ENCODE results near the gene PALM. TPM values are rescaled to one million over a fixed set of nuclear protein-coding genes. Genes with fewer than 3 reads are reported as not detected.

PALM gene
- total and polyA plus RNA-seq, 2 donors, result 2.2 to 11.7 TPM

GRCh38 chr19:764301-764700, 55.6 kb downstream of the PALM start:
- H3K4me3 ChIP-seq (ENCODE audit: low read length in 2 of 2), result no peak overlapping the region
- 96% methylated on average over 12 of the region's 12 CpGs for WGBS
- no peaks in the 10 kb centered on the region for H3K36me3 ChIP-seq (ENCODE audit: control insufficient read depth in 2 of 2, insufficient read depth in 2 of 2, low read length in 1 of 2)
- H3K27ac ChIP-seq (ENCODE audit: low read depth in 1 of 2, low read length in 1 of 2), result no peak overlapping the region
- H3K9me3 ChIP-seq (ENCODE audit: control insufficient read depth in 2 of 2, insufficient read depth in 1 of 2, low read length in 1 of 2), result peaks cover 2 to 4% of the 10 kb centered on the region in 2 donors
- no peaks in the 10 kb centered on the region for H3K4me1 ChIP-seq (ENCODE audit: control insufficient read depth in 2 of 2, insufficient read depth in 2 of 2, low read length in 2 of 2)
- H3K27me3 ChIP-seq (ENCODE audit: control insufficient read depth in 2 of 2, insufficient read depth in 1 of 2, low read length in 1 of 2), result peaks cover 0 to 3% of the 10 kb centered on the region in 2 donors
- DNase-seq (ENCODE audit: low read depth in 6 of 9, low spot score in 9 of 9), result no peak

GRCh38 chr19:765179-765738, 56.5 kb downstream of the PALM start:
- H3K4me1 ChIP-seq (ENCODE audit: control insufficient read depth in 2 of 2, insufficient read depth in 2 of 2, low read length in 2 of 2), result no peaks in the 10 kb centered on the region
- peaks cover 0 to 5% of the 10 kb centered on the region in 2 donors for H3K27me3 ChIP-seq (ENCODE audit: control insufficient read depth in 2 of 2, insufficient read depth in 1 of 2, low read length in 1 of 2)
- 92% methylated on average over 7 of the region's 7 CpGs for WGBS
- DNase-seq (ENCODE audit: low read depth in 6 of 9, low spot score in 9 of 9), result no peak
- peaks cover 2 to 4% of the 10 kb centered on the region in 2 donors for H3K9me3 ChIP-seq (ENCODE audit: control insufficient read depth in 2 of 2, insufficient read depth in 1 of 2, low read length in 1 of 2)
- no peak overlapping the region for H3K27ac ChIP-seq (ENCODE audit: low read depth in 1 of 2, low read length in 1 of 2)
- H3K36me3 ChIP-seq (ENCODE audit: control insufficient read depth in 2 of 2, insufficient read depth in 2 of 2, low read length in 1 of 2), result no peaks in the 10 kb centered on the region
- H3K4me3 ChIP-seq (ENCODE audit: low read length in 2 of 2), result no peak overlapping the region

GRCh38 chr19:768424-768823, 59.7 kb downstream of the PALM start:
- Histone ChIP-seq H3K4me3 (ENCODE audit: low read length in 2 of 2) (no peak overlapping the region), H3K27me3 (ENCODE audit: control insufficient read depth in 2 of 2, insufficient read depth in 1 of 2, low read length in 1 of 2) (peaks cover 0 to 23% of the 10 kb centered on the region in 2 donors), H3K4me1 (ENCODE audit: control insufficient read depth in 2 of 2, insufficient read depth in 2 of 2, low read length in 2 of 2) (no peaks in the 10 kb centered on the region), H3K9me3 (ENCODE audit: control insufficient read depth in 2 of 2, insufficient read depth in 1 of 2, low read length in 1 of 2) (no peaks in the 10 kb centered on the region), H3K36me3 (ENCODE audit: control insufficient read depth in 2 of 2, insufficient read depth in 2 of 2, low read length in 1 of 2) (no peaks in the 10 kb centered on the region), H3K27ac (ENCODE audit: low read depth in 1 of 2, low read length in 1 of 2) (no peak overlapping the region)
- 95% methylated on average over 14 of the region's 14 CpGs for WGBS
- no peak for DNase-seq (ENCODE audit: low read depth in 6 of 9, low spot score in 9 of 9)

GRCh38 chr19:769616-770015, 60.9 kb downstream of the PALM start:
- Histone ChIP-seq H3K36me3 (ENCODE audit: control insufficient read depth in 2 of 2, insufficient read depth in 2 of 2, low read length in 1 of 2) (no peaks in the 10 kb centered on the region), H3K4me1 (ENCODE audit: control insufficient read depth in 2 of 2, insufficient read depth in 2 of 2, low read length in 2 of 2) (no peaks in the 10 kb centered on the region), H3K27ac (ENCODE audit: low read depth in 1 of 2, low read length in 1 of 2) (no peak overlapping the region), H3K4me3 (ENCODE audit: low read length in 2 of 2) (no peak overlapping the region), H3K27me3 (ENCODE audit: control insufficient read depth in 2 of 2, insufficient read depth in 1 of 2, low read length in 1 of 2) (peaks cover 0 to 23% of the 10 kb centered on the region in 2 donors), H3K9me3 (ENCODE audit: control insufficient read depth in 2 of 2, insufficient read depth in 1 of 2, low read length in 1 of 2) (no peaks in the 10 kb centered on the region)
- WGBS, result 93% methylated on average over 6 of the region's 6 CpGs
- no peak for DNase-seq (ENCODE audit: low read depth in 6 of 9, low spot score in 9 of 9)

GRCh38 chr19:771332-771785, 62.6 kb downstream of the PALM start:
- 16% methylated on average over 6 of the region's 6 CpGs for WGBS
- Histone ChIP-seq H3K27ac (ENCODE audit: low read depth in 1 of 2, low read length in 1 of 2) (no peak overlapping the region), H3K4me3 (ENCODE audit: low read length in 2 of 2) (no peak overlapping the region), H3K27me3 (ENCODE audit: control insufficient read depth in 2 of 2, insufficient read depth in 1 of 2, low read length in 1 of 2) (peaks cover 3 to 23% of the 10 kb centered on the region in 2 donors), H3K36me3 (ENCODE audit: control insufficient read depth in 2 of 2, insufficient read depth in 2 of 2, low read length in 1 of 2) (no peaks in the 10 kb centered on the region), H3K4me1 (ENCODE audit: control insufficient read depth in 2 of 2, insufficient read depth in 2 of 2, low read length in 2 of 2) (no peaks in the 10 kb centered on the region), H3K9me3 (ENCODE audit: control insufficient read depth in 2 of 2, insufficient read depth in 1 of 2, low read length in 1 of 2) (no peaks in the 10 kb centered on the region)
- no peak for DNase-seq (ENCODE audit: low read depth in 6 of 9, low spot score in 9 of 9)

GRCh38 chr19:772063-772462, 63.3 kb downstream of the PALM start:
- Histone ChIP-seq H3K27ac (ENCODE audit: low read depth in 1 of 2, low read length in 1 of 2) (no peak overlapping the region), H3K4me1 (ENCODE audit: control insufficient read depth in 2 of 2, insufficient read depth in 2 of 2, low read length in 2 of 2) (no peaks in the 10 kb centered on the region), H3K9me3 (ENCODE audit: control insufficient read depth in 2 of 2, insufficient read depth in 1 of 2, low read length in 1 of 2) (no peaks in the 10 kb centered on the region), H3K36me3 (ENCODE audit: control insufficient read depth in 2 of 2, insufficient read depth in 2 of 2, low read length in 1 of 2) (no peaks in the 10 kb centered on the region), H3K4me3 (ENCODE audit: low read length in 2 of 2) (no peak overlapping the region), H3K27me3 (ENCODE audit: control insufficient read depth in 2 of 2, insufficient read depth in 1 of 2, low read length in 1 of 2) (peaks cover 3 to 23% of the 10 kb centered on the region in 2 donors)
- WGBS, result 94% methylated on average over 5 of the region's 5 CpGs
- DNase-seq (ENCODE audit: low read depth in 6 of 9, low spot score in 9 of 9), result no peak

- no peak overlapping the region for H3K4me3 ChIP-seq (ENCODE audit: low read length in 2 of 2)
- no peak for DNase-seq (ENCODE audit: low read depth in 6 of 9, low spot score in 9 of 9)
- peaks cover 3 to 25% of the 10 kb centered on the region in 2 donors for H3K27me3 ChIP-seq (ENCODE audit: control insufficient read depth in 2 of 2, insufficient read depth in 1 of 2, low read length in 1 of 2)
- no peaks in the 10 kb centered on the region for H3K9me3 ChIP-seq (ENCODE audit: control insufficient read depth in 2 of 2, insufficient read depth in 1 of 2, low read length in 1 of 2)
- 90% methylated on average over 18 of the region's 18 CpGs for WGBS
- no peak overlapping the region for H3K27ac ChIP-seq (ENCODE audit: low read depth in 1 of 2, low read length in 1 of 2)
- H3K4me1 ChIP-seq (ENCODE audit: control insufficient read depth in 2 of 2, insufficient read depth in 2 of 2, low read length in 2 of 2), result no peaks in the 10 kb centered on the region
- no peaks in the 10 kb centered on the region for H3K36me3 ChIP-seq (ENCODE audit: control insufficient read depth in 2 of 2, insufficient read depth in 2 of 2, low read length in 1 of 2)
These were observed 64.1 kb downstream of the PALM start for GRCh38 chr19:772730-773436.

GRCh38 chr19:776549-776948, 67.8 kb downstream of the PALM start:
- Histone ChIP-seq H3K27ac (ENCODE audit: low read depth in 1 of 2, low read length in 1 of 2) (no peak overlapping the region), H3K27me3 (ENCODE audit: control insufficient read depth in 2 of 2, insufficient read depth in 1 of 2, low read length in 1 of 2) (peaks cover 3 to 23% of the 10 kb centered on the region in 2 donors), H3K4me3 (ENCODE audit: low read length in 2 of 2) (no peak overlapping the region), H3K36me3 (ENCODE audit: control insufficient read depth in 2 of 2, insufficient read depth in 2 of 2, low read length in 1 of 2) (no peaks in the 10 kb centered on the region), H3K4me1 (ENCODE audit: control insufficient read depth in 2 of 2, insufficient read depth in 2 of 2, low read length in 2 of 2) (no peaks in the 10 kb centered on the region), H3K9me3 (ENCODE audit: control insufficient read depth in 2 of 2, insufficient read depth in 1 of 2, low read length in 1 of 2) (no peaks in the 10 kb centered on the region)
- 96% methylated on average over 18 of the region's 18 CpGs for WGBS
- DNase-seq (ENCODE audit: low read depth in 6 of 9, low spot score in 9 of 9), result no peak

- peak overlapping the region in 1 of 2 donors; percentile 27 for H3K27ac ChIP-seq (ENCODE audit: low read depth in 1 of 2, low read length in 1 of 2)
- no peaks in the 10 kb centered on the region for H3K36me3 ChIP-seq (ENCODE audit: control insufficient read depth in 2 of 2, insufficient read depth in 2 of 2, low read length in 1 of 2)
- peaks cover 0 to 2% of the 10 kb centered on the region in 2 donors for H3K4me1 ChIP-seq (ENCODE audit: control insufficient read depth in 2 of 2, insufficient read depth in 2 of 2, low read length in 2 of 2)
- no peak overlapping the region for H3K4me3 ChIP-seq (ENCODE audit: low read length in 2 of 2)
- H3K27me3 ChIP-seq (ENCODE audit: control insufficient read depth in 2 of 2, insufficient read depth in 1 of 2, low read length in 1 of 2), result peaks cover 6 to 34% of the 10 kb centered on the region in 2 donors
- no peak for DNase-seq (ENCODE audit: low read depth in 6 of 9, low spot score in 9 of 9)
- WGBS, result 86% methylated on average over 36 of the region's 36 CpGs
- H3K9me3 ChIP-seq (ENCODE audit: control insufficient read depth in 2 of 2, insufficient read depth in 1 of 2, low read length in 1 of 2), result no peaks in the 10 kb centered on the region
These were observed 70.3 kb downstream of the PALM start for GRCh38 chr19:778910-779653.
